ENCODE data around the gene ITGB1BP1.

Gene ITGB1BP1

DNA sequence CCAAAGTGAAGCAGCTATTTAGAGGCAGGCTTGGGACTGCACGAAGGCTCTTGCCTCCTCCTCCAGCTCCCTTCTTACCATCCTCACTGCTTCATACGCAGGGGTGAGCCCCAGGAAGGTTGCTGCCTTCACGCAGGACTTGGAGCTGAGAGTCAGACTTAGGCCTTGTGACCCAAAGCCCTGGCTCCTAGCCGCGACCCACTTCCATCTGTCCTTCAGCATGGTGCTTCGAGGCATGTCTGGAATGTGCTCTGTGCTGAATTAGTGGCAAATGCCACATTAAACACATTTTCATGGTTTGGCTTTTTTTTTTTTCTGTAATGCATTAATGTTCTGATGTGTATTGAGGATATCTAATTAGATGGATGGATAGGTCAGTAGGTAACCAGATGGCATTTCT lies 37.5 kb downstream of the ITGB1BP1 start:
- TF ChIP-seq RAD21 (IDR thresholded peaks at IDR 0.05; ENCODE audit: low read depth) (no peak), TEAD4 (IDR thresholded peaks at IDR 0.05) (peak; percentile 49; the same call in 1 of the 2 replicates)
- TF ChIP-seq, protein P1, sequence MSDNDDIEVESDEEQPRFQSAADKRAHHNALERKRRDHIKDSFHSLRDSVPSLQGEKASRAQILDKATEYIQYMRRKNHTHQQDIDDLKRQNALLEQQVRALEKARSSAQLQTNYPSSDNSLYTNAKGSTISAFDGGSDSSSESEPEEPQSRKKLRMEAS (IDR thresholded peaks at IDR 0.05): 0 out of 2 replicates have a peak, but pooled peaks have one; percentile 39

GRCh38 chr2:9384521-9384920 lies 38.8 kb downstream of the ITGB1BP1 start:
- no peak for TF ChIP-seq EGR1 (IDR thresholded peaks at IDR 0.05)
- TF ChIP-seq, protein P1 (IDR thresholded peaks at IDR 0.05): no peak
- no peak for TF ChIP-seq RAD21 (IDR thresholded peaks at IDR 0.05; ENCODE audit: low read depth)
- TF ChIP-seq TCF12 (IDR thresholded peaks at IDR 0.05; ENCODE audit: low read depth): no peak
- no peak for TF ChIP-seq ZBTB7A (IDR thresholded peaks at IDR 0.05; ENCODE audit: low read depth)
- TF ChIP-seq TEAD4 (IDR thresholded peaks at IDR 0.05): no peak
- TF ChIP-seq USF1 (IDR thresholded peaks at IDR 0.05): no peak
- no peak for TF ChIP-seq CREB1 (IDR thresholded peaks at IDR 0.05; ENCODE audit: low read depth)
- no peak for TF ChIP-seq CEBPB (IDR thresholded peaks at IDR 0.05)
- TF ChIP-seq, protein P2, sequence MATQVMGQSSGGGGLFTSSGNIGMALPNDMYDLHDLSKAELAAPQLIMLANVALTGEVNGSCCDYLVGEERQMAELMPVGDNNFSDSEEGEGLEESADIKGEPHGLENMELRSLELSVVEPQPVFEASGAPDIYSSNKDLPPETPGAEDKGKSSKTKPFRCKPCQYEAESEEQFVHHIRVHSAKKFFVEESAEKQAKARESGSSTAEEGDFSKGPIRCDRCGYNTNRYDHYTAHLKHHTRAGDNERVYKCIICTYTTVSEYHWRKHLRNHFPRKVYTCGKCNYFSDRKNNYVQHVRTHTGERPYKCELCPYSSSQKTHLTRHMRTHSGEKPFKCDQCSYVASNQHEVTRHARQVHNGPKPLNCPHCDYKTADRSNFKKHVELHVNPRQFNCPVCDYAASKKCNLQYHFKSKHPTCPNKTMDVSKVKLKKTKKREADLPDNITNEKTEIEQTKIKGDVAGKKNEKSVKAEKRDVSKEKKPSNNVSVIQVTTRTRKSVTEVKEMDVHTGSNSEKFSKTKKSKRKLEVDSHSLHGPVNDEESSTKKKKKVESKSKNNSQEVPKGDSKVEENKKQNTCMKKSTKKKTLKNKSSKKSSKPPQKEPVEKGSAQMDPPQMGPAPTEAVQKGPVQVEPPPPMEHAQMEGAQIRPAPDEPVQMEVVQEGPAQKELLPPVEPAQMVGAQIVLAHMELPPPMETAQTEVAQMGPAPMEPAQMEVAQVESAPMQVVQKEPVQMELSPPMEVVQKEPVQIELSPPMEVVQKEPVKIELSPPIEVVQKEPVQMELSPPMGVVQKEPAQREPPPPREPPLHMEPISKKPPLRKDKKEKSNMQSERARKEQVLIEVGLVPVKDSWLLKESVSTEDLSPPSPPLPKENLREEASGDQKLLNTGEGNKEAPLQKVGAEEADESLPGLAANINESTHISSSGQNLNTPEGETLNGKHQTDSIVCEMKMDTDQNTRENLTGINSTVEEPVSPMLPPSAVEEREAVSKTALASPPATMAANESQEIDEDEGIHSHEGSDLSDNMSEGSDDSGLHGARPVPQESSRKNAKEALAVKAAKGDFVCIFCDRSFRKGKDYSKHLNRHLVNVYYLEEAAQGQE (IDR thresholded peaks at IDR 0.05; ENCODE audit: low read depth): no peak
- no peak for TF ChIP-seq FOXM1 (IDR thresholded peaks at IDR 0.05; ENCODE audit: borderline replicate concordance, low read depth)
- no peak for TF ChIP-seq TAF1 (IDR thresholded peaks at IDR 0.05; ENCODE audit: low read depth)
- TF ChIP-seq NFIC (IDR thresholded peaks at IDR 0.05): no peak
- TF ChIP-seq YY1 (IDR thresholded peaks at IDR 0.05; ENCODE audit: low read depth): no peak
- TF ChIP-seq EP300 (IDR thresholded peaks at IDR 0.05; ENCODE audit: borderline replicate concordance): no peak

DNA sequence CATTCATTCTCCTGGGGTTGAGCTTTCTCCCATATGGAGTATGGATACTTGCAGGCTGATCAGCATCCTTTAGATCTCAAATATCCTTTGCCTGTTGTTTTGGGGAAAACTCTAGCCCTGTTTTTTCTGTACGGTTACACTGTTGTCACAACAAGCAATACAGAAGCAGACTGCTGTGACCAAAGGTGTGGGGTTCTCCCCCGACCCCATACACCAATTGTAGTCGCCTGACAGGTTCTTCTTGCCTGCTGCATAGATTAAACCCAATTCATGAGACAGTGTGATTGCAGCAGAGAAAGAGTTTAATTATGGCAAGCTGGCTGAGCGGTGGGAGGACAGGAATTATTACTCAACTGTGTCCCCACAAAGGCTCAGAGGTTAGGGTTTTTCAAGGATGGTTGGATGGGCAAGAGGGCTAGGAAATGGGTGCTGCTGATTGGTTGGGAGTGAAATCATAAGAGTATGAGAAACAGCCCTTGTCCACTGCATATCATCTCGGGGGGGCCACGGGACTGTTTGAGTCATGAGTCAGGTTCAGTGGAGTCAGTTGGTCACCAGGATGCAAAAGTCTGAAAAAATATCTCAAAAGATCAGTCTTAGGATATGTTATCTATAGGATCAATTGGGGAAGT lies 40.6 kb downstream of the ITGB1BP1 start:
- TF ChIP-seq ZBTB7A (IDR thresholded peaks at IDR 0.05; ENCODE audit: low read depth): no peak
- no peak for TF ChIP-seq EP300 (IDR thresholded peaks at IDR 0.05; ENCODE audit: borderline replicate concordance)
- TF ChIP-seq, protein P1 (IDR thresholded peaks at IDR 0.05): no peak
- TF ChIP-seq USF1 (IDR thresholded peaks at IDR 0.05): no peak
- TF ChIP-seq FOXM1 (IDR thresholded peaks at IDR 0.05; ENCODE audit: borderline replicate concordance, low read depth): no peak
- TF ChIP-seq, protein P2 (IDR thresholded peaks at IDR 0.05; ENCODE audit: low read depth): no peak
- TF ChIP-seq TEAD4 (IDR thresholded peaks at IDR 0.05): no peak

GRCh38 chr2:9380702-9381628 lies 42.4 kb downstream of the ITGB1BP1 start:
- no peak for TF ChIP-seq RAD21 (IDR thresholded peaks at IDR 0.05; ENCODE audit: low read depth)
- peak; percentile 54 for TF ChIP-seq NFIC (IDR thresholded peaks at IDR 0.05)

DNA sequence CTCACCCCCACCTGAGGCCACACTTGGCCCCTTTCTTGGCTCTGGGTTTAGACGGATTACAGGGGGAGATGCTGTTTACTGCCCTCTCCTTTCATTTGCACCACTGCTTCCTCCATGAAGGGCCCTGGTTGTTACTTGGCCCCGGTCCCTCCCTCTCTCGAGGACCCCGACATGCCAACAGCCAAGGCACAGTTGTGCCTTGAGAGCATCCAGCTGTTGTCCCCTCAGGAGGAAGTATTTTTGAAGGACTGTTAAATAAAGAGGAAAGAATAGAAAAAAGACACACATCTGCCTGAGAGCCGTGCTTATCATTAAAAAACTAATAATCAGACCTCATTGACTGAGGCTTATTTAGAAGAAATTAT lies 44.0 kb downstream of the ITGB1BP1 start:
- TF ChIP-seq NFIC (IDR thresholded peaks at IDR 0.05) (no peak), TAF1 (IDR thresholded peaks at IDR 0.05; ENCODE audit: low read depth) (no peak), FOXM1 (IDR thresholded peaks at IDR 0.05; ENCODE audit: borderline replicate concordance, low read depth) (no peak)
- TF ChIP-seq, protein P1 (IDR thresholded peaks at IDR 0.05): no peak
- TF ChIP-seq, protein P2 (IDR thresholded peaks at IDR 0.05; ENCODE audit: low read depth): no peak
